IMR-90 (cell line): ENCODE measurements around the gene MBIP. TPM values are rescaled to one million over a fixed set of nuclear protein-coding genes. Genes with fewer than 3 reads are reported as not detected.

ENCODE experiments used
- ATAC-seq: fragments of 200-7000 bp; cut with Tn5 transposase; 2 replicates; pipeline ENCODE4 v1.9.1; 2020; ENCODE audit warnings: low read depth, mild to moderate bottlenecking, moderate library complexity
- BruUV-seq: library from RNA; stranded (reverse); fragments of 400-500 nt; replicated peaks from 2 replicates; lab custom pipeline; 2021; lab: Mats Ljungman, UMichigan
- CTCF ChIA-PET: fragments of 300-600 bp; formaldehyde crosslinking; extraction: SDS; loops from one replicate; lab custom pipeline; 2021; ENCODE audit warnings: antibody characterized with exemption; lab: Yijun Ruan, JAX
- POLR2A ChIA-PET: fragments of 300-600 bp; sonication (Branson Sonifier 250); formaldehyde crosslinking; loops from one replicate; lab custom pipeline; 2022; ENCODE audit warnings: antibody characterized with exemption; ENCODE audit not compliant: unreplicated experiment; lab: Charles Lee
- DNase-seq: peaks from one replicate; pipeline ENCODE4 v3.0.0; 2013
- H2AFZ ChIP-seq: replicated peaks from 2 replicates; pipeline ENCODE3; 2013; ENCODE audit warnings: low read length, mild to moderate bottlenecking; ENCODE audit not compliant: poor library complexity
- H2AK5ac ChIP-seq: 2 replicates; pipeline ENCODE4 v1.6.1; 2013; ENCODE audit warnings: low read depth, low read length, inconsistent platforms
- H2AK9ac ChIP-seq: replicated peaks from 2 replicates; pipeline ENCODE3; 2013; ENCODE audit warnings: mild to moderate bottlenecking, low read depth, low read length, moderate library complexity; ENCODE audit not compliant: poor library complexity
- H2BK120ac ChIP-seq: 2 replicates; pipeline ENCODE4 v1.6.1; 2013; ENCODE audit warnings: low read depth, low read length, inconsistent platforms
- H2BK15ac ChIP-seq: 3 replicates; pipeline ENCODE4 v1.6.1; 2013; ENCODE audit warnings: low read depth, low read length, inconsistent platforms
- H2BK20ac ChIP-seq: 2 replicates; pipeline ENCODE4 v1.6.1; 2013; ENCODE audit warnings: low read depth, mild to moderate bottlenecking, inconsistent platforms, low read length, moderate library complexity
- H2BK5ac ChIP-seq: 2 replicates; pipeline ENCODE4 v1.6.1; 2013; ENCODE audit warnings: mild to moderate bottlenecking, low read depth, low read length, inconsistent platforms; ENCODE audit not compliant: poor library complexity, severe bottlenecking
- H3K14ac ChIP-seq: replicated peaks from 2 replicates; pipeline ENCODE4 v1.6.1; 2013; ENCODE audit warnings: low read depth, low read length, inconsistent platforms
- H3K18ac ChIP-seq: 2 replicates; pipeline ENCODE4 v1.6.1; 2013; ENCODE audit warnings: low read depth, low read length, control low read depth
- H3K23ac ChIP-seq: 2 replicates; pipeline ENCODE4 v1.6.1; 2013; ENCODE audit warnings: low read depth, low read length, inconsistent platforms
- H3K27ac ChIP-seq: 2 replicates; pipeline ENCODE4 v1.5.1; 2013; ENCODE audit warnings: mild to moderate bottlenecking, control low read depth, low read length; ENCODE audit not compliant: insufficient read depth
- H3K27me3 ChIP-seq: 2 replicates; pipeline ENCODE4 v1.6.1; 2013; ENCODE audit warnings: low read length; ENCODE audit not compliant: control insufficient read depth, insufficient read depth
- H3K36me3 ChIP-seq: 2 replicates; pipeline ENCODE4 v1.6.1; 2013; ENCODE audit warnings: low read length, mixed read lengths; ENCODE audit not compliant: control insufficient read depth, insufficient read depth
- H3K4ac ChIP-seq: 2 replicates; pipeline ENCODE4 v1.6.1; 2013; ENCODE audit warnings: low read depth, low read length, inconsistent platforms
- H3K4me1 ChIP-seq: 2 replicates; pipeline ENCODE4 v1.6.1; 2013; ENCODE audit warnings: low read length, mixed read lengths; ENCODE audit not compliant: control insufficient read depth, insufficient read depth
- H3K4me2 ChIP-seq: 2 replicates; pipeline ENCODE4 v1.6.1; 2013; ENCODE audit warnings: low read depth, mild to moderate bottlenecking, control low read depth, low read length, moderate library complexity
- H3K4me3 ChIP-seq: 2 replicates; pipeline ENCODE4 v1.5.1; 2013; ENCODE audit warnings: low read depth, mild to moderate bottlenecking, control low read depth, low read length, moderate library complexity; ENCODE audit not compliant: insufficient read depth
- H3K56ac ChIP-seq: 2 replicates; pipeline ENCODE4 v1.6.1; 2013; ENCODE audit warnings: low read length, inconsistent platforms; ENCODE audit not compliant: insufficient read depth; ENCODE audit errors: extremely low read depth
- H3K79me1 ChIP-seq, 2 experiments: 2 replicates each; pipeline ENCODE4 v1.6.1; 2013; ENCODE audit warnings: low read length in 2 of 2, inconsistent platforms in 1 of 2, low read depth in 1 of 2
- H3K9ac ChIP-seq: 2 replicates; pipeline ENCODE4 v1.6.1; 2013; ENCODE audit warnings: low read depth, low read length, control low read depth
- H3K9me1 ChIP-seq: 2 replicates; pipeline ENCODE4 v1.6.1; 2013; ENCODE audit warnings: low read length, inconsistent platforms; ENCODE audit not compliant: insufficient read depth
- H3K9me3 ChIP-seq: 2 replicates; pipeline ENCODE4 v1.6.1; 2013; ENCODE audit warnings: low read length; ENCODE audit not compliant: control insufficient read depth, insufficient read depth
- H4K20me1 ChIP-seq: 2 replicates; pipeline ENCODE4 v1.6.1; 2013; ENCODE audit warnings: low read length, inconsistent platforms; ENCODE audit not compliant: insufficient read depth
- H4K5ac ChIP-seq: 2 replicates; pipeline ENCODE4 v1.6.1; 2013; ENCODE audit warnings: mild to moderate bottlenecking, low read depth, low read length, control low read depth
- H4K8ac ChIP-seq, 2 experiments: 2 replicates each; pipeline ENCODE4 v1.6.1; 2013; ENCODE audit warnings: low read depth in 2 of 2, low read length in 2 of 2, control low read depth in 1 of 2, inconsistent platforms in 1 of 2
- H4K91ac ChIP-seq: 2 replicates; pipeline ENCODE4 v1.6.1; 2013; ENCODE audit warnings: low read depth, low read length, inconsistent platforms; ENCODE audit not compliant: insufficient read depth
- BHLHE40 ChIP-seq: fragments of 150-350 bp; IDR thresholded peaks from 2 replicates; pipeline ENCODE4 v1.6.1; 2016; ENCODE audit warnings: mild to moderate bottlenecking, low read depth, low read length
- CEBPB ChIP-seq: IDR thresholded peaks from 2 replicates; pipeline ENCODE4 v1.6.1; 2012; ENCODE audit warnings: low read depth, low read length, improper control_type of control experiment
- CHD1 ChIP-seq: IDR thresholded peaks from 2 replicates; pipeline ENCODE4 v1.6.1; 2012; ENCODE audit warnings: low read depth, low read length, improper control_type of control experiment
- FOS ChIP-seq: fragments of 150-350 bp; IDR thresholded peaks from 2 replicates; pipeline ENCODE4 v1.6.1; 2016; ENCODE audit warnings: low read depth, low read length
- MAFK ChIP-seq: IDR thresholded peaks from 2 replicates; pipeline ENCODE4 v1.6.1; 2012; ENCODE audit warnings: low read depth, low read length, improper control_type of control experiment
- MAZ ChIP-seq: IDR thresholded peaks from 2 replicates; pipeline ENCODE4 v1.6.1; 2012; ENCODE audit warnings: low read depth, mild to moderate bottlenecking, low read length, improper control_type of control experiment, moderate library complexity, borderline replicate concordance
- MXI1 ChIP-seq: IDR thresholded peaks from 2 replicates; pipeline ENCODE4 v1.6.1; 2012; ENCODE audit warnings: low read depth, mild to moderate bottlenecking, low read length, moderate library complexity, borderline replicate concordance
- NFE2L2 ChIP-seq: fragments of 150-350 bp; IDR thresholded peaks from 2 replicates; pipeline ENCODE4 v1.6.1; 2016; ENCODE audit warnings: low read depth, mild to moderate bottlenecking, low read length
- POLR2A ChIP-seq: IDR thresholded peaks from 2 replicates; pipeline ENCODE4 v1.6.1; 2012; ENCODE audit warnings: mild to moderate bottlenecking, low read depth, low read length
- RAD21 ChIP-seq: IDR thresholded peaks from 2 replicates; pipeline ENCODE4 v1.6.1; 2012; ENCODE audit warnings: low read length, improper control_type of control experiment
- RCOR1 ChIP-seq: IDR thresholded peaks from 2 replicates; pipeline ENCODE4 v1.6.1; 2012; ENCODE audit warnings: mild to moderate bottlenecking, low read length, improper control_type of control experiment; ENCODE audit not compliant: insufficient replicate concordance
- RFX5 ChIP-seq: IDR thresholded peaks from 2 replicates; pipeline ENCODE4 v1.8.0; 2012; ENCODE audit warnings: low read depth, mild to moderate bottlenecking, low read length, moderate library complexity
- SMC3 ChIP-seq: fragments of 150-350 bp; IDR thresholded peaks from 2 replicates; pipeline ENCODE4 v1.6.1; 2016; ENCODE audit warnings: low read depth, mild to moderate bottlenecking, antibody characterized with exemption, low read length, moderate library complexity
- WGBS, 2 experiments: methylation state at CpG; one replicate each; pipeline versions ENCODE4 v1.1.5 to v1.1.7; 2013; ENCODE audit warnings: missing lambda C conversion rate in 2 of 2; ENCODE audit not compliant: insufficient read length in 1 of 2; ENCODE audit errors: extremely low coverage in 2 of 2; 5-methylcytosine and 5-hydroxymethylcytosine counted together
- dilution Hi-C: fragments of 300-500 bp; cut with HindIII; formaldehyde crosslinking; loops from one replicate; pipeline ENCODE4 v1.14.3; 2018; ENCODE audit warnings: low sequenced_read_pairs; ENCODE audit not compliant: unreplicated experiment
- in situ Hi-C: fragments of 300-500 bp; cut with MboI; formaldehyde crosslinking; loops from 3 replicates; pipeline ENCODE4 v1.14.3; 2019; ENCODE audit warnings: low sequenced_read_pairs, inconsistent platforms, mixed read lengths
- intact Hi-C: fragments of 100-400 bp; cut with micrococcal nuclease; formaldehyde crosslinking; loops from 2 replicates; pipeline ENCODE4 v1.10.0; 2022
- polyA plus RNA-seq, 3 experiments: library from polyadenylated mRNA; depleted of rRNA; stranded (reverse); fragments of >200 nt; gene quantifications; 2 replicates each; pipeline ENCODE4 v1.2.3, GENCODE V29; 2012; ENCODE audit warnings: low replicate concordance in 1 of 3
- total RNA-seq: library from RNA; depleted of rRNA; stranded (reverse); fragments of >200 nt; gene quantifications from 2 replicates; pipeline ENCODE4 v1.2.3, GENCODE V29; 2012
- TF ChIP-seq, protein P1 (sequence below): conservative IDR thresholded peaks from 2 replicates; pipeline ENCODE4 v1.5.1; 2012; ENCODE audit warnings: mild to moderate bottlenecking, low read depth, low read length, improper control_type of control experiment
- TF ChIP-seq, protein P2 (sequence below): fragments of 150-350 bp; IDR thresholded peaks from 2 replicates; pipeline ENCODE4 v1.6.1; 2016; ENCODE audit warnings: low read depth, mild to moderate bottlenecking, low read length, moderate library complexity, borderline replicate concordance
- TF ChIP-seq, protein P3 (sequence below): fragments of 150-350 bp; IDR thresholded peaks from 2 replicates; pipeline ENCODE4 v1.6.1; 2017; ENCODE audit warnings: mild to moderate bottlenecking, antibody characterized with exemption, low read length, low read depth

MBIP gene
- total and polyA plus RNA-seq, 2 of the 4 experiments (the other 2 are of a cell fraction) = 9.3 to 17.4 TPM

DNA sequence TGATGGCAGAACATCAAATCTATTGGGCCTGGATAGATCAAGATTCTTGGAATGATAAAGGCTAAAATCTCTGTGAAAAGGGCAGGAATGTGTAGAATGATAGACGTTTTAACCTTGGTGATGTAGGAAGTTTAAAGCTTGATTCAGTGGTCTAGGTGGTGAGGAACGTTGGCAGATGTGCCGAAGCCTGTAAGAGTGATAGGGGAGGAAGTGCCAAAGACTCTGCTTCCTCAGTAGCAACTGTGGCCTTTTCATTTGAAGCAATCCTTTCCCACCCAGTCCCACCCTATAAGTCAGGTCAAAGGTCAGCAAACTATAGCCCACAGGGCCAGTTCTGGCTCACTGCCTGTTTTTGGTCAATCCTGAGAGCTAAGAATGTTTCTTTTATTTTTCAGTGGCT lies 62.2 kb downstream of the MBIP start:
- H2AK9ac ChIP-seq = no peak overlapping the region
- TF ChIP-seq, protein P1, sequence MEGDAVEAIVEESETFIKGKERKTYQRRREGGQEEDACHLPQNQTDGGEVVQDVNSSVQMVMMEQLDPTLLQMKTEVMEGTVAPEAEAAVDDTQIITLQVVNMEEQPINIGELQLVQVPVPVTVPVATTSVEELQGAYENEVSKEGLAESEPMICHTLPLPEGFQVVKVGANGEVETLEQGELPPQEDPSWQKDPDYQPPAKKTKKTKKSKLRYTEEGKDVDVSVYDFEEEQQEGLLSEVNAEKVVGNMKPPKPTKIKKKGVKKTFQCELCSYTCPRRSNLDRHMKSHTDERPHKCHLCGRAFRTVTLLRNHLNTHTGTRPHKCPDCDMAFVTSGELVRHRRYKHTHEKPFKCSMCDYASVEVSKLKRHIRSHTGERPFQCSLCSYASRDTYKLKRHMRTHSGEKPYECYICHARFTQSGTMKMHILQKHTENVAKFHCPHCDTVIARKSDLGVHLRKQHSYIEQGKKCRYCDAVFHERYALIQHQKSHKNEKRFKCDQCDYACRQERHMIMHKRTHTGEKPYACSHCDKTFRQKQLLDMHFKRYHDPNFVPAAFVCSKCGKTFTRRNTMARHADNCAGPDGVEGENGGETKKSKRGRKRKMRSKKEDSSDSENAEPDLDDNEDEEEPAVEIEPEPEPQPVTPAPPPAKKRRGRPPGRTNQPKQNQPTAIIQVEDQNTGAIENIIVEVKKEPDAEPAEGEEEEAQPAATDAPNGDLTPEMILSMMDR = no peak
- no peak for TF ChIP-seq MXI1
- no peak for TF ChIP-seq NFE2L2
- no peak for TF ChIP-seq POLR2A
- TF ChIP-seq, protein P2, sequence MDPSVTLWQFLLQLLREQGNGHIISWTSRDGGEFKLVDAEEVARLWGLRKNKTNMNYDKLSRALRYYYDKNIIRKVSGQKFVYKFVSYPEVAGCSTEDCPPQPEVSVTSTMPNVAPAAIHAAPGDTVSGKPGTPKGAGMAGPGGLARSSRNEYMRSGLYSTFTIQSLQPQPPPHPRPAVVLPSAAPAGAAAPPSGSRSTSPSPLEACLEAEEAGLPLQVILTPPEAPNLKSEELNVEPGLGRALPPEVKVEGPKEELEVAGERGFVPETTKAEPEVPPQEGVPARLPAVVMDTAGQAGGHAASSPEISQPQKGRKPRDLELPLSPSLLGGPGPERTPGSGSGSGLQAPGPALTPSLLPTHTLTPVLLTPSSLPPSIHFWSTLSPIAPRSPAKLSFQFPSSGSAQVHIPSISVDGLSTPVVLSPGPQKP = no peak
- TF ChIP-seq, protein P3, sequence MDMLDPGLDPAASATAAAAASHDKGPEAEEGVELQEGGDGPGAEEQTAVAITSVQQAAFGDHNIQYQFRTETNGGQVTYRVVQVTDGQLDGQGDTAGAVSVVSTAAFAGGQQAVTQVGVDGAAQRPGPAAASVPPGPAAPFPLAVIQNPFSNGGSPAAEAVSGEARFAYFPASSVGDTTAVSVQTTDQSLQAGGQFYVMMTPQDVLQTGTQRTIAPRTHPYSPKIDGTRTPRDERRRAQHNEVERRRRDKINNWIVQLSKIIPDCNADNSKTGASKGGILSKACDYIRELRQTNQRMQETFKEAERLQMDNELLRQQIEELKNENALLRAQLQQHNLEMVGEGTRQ = no peak
- no peak for TF ChIP-seq SMC3
- TF ChIP-seq CHD1 = no peak
- no peak for TF ChIP-seq CEBPB
- TF ChIP-seq RFX5 = no peak
- no peak for TF ChIP-seq MAZ
- no peak for TF ChIP-seq MAFK
- TF ChIP-seq RCOR1 = no peak
- no peak for TF ChIP-seq RAD21
- no peak for TF ChIP-seq FOS
- TF ChIP-seq BHLHE40 = no peak
- no peaks in the 10 kb centered on the region for H3K36me3 ChIP-seq
- no peak overlapping the region for H3K4me2 ChIP-seq
- WGBS, 2 experiments = 17% methylated on average over 1 of the region's 3 CpGs; no CpG with 5 or more reads in 1 of the 2 experiments
- H3K4ac ChIP-seq = no peak overlapping the region
- H3K27ac ChIP-seq = no peak overlapping the region
- no peak overlapping the region for H2BK20ac ChIP-seq
- H2BK5ac ChIP-seq = no peak overlapping the region
- dilution Hi-C loops (no loop called here), in situ Hi-C loops (no loop called here), intact Hi-C loops (no loop called here)
- no peak overlapping the region for H2BK15ac ChIP-seq
- H3K9me3 ChIP-seq = no peaks in the 10 kb centered on the region
- H2AFZ ChIP-seq = no peak overlapping the region
- H2AK5ac ChIP-seq = no peak overlapping the region
- no peak overlapping the region for H3K18ac ChIP-seq
- H3K23ac ChIP-seq = no peak overlapping the region
- no peak overlapping the region for H3K4me3 ChIP-seq
- BruUV-seq = no TSS peak
- H3K9ac ChIP-seq = no peak overlapping the region
- no peak overlapping the region for H4K8ac ChIP-seq
- H3K4me1 ChIP-seq = no peaks in the 10 kb centered on the region
- no peaks in the 10 kb centered on the region for H3K9me1 ChIP-seq
- H4K5ac ChIP-seq = no peak overlapping the region
- H3K14ac ChIP-seq = no peak overlapping the region
- no peak overlapping the region for H2BK120ac ChIP-seq
- H4K20me1 ChIP-seq = no peaks in the 10 kb centered on the region
- DNase-seq (no peak), ATAC-seq (no peak)
- H3K79me1 ChIP-seq = no peaks in the 10 kb centered on the region
- H3K27me3 ChIP-seq = peaks cover 19% of the 10 kb centered on the region
- no peak overlapping the region for H3K56ac ChIP-seq
- POLR2A ChIA-PET = no interaction called here
- CTCF ChIA-PET = no interaction called here
- no peak overlapping the region for H4K91ac ChIP-seq
